Lower leg skin (tissue), 4 donors: Measurements from ENCODE around the gene WWOX. TPM values are rescaled to one million over a fixed set of nuclear protein-coding genes. Genes with fewer than 3 reads are reported as not detected.

ENCODE experiments used
- DNase-seq, 2 donors: peaks; one replicate each; pipeline ENCODE4 v3.0.0-alpha.2; 2019; ENCODE audit warnings: low spot score in 2 of 2
- H3K4me3 ChIP-seq: fragments of 200-600 bp; sonication (generic); 2 replicates; pipeline ENCODE4 v1.5.1; 2017; ENCODE audit warnings: mild to moderate bottlenecking, low read depth; ENCODE audit not compliant: poor library complexity, severe bottlenecking
- POLR2A ChIP-seq, 2 donors: fragments of 450-650 bp; IDR thresholded peaks; one replicate each; pipeline ENCODE4 v1.6.1; 2016 to 2017; ENCODE audit warnings: antibody characterized with exemption in 2 of 2, mild to moderate bottlenecking in 1 of 2, moderate library complexity in 1 of 2
- WGBS, 2 donors: methylation state at CpG; one replicate each; pipeline ENCODE4 v1.1.5; 2018; 5-methylcytosine and 5-hydroxymethylcytosine counted together
- intact Hi-C: fragments of 100-400 bp; cut with DNase I; formaldehyde crosslinking; loops from one replicate; pipeline ENCODE4 v1.15.0; 2023; ENCODE audit warnings: low total_unique reads
- total RNA-seq, 4 donors: library from RNA; depleted of rRNA; stranded (reverse); fragments of >200 nt; gene quantifications; one replicate each; pipeline ENCODE4 v1.1.0, GENCODE V29; 2016
- TF ChIP-seq, protein P1 (sequence below), 3 donors: fragments of 450-650 bp; IDR thresholded peaks; one replicate each; pipeline ENCODE4 v1.5.1; 2016; ENCODE audit warnings: antibody characterized with exemption in 3 of 3, mild to moderate bottlenecking in 3 of 3, moderate library complexity in 2 of 3

The WWOX gene
- total RNA-seq, 4 donors from 2014 or later = 21.0 to 82.7 (median 36.1) TPM

DNA sequence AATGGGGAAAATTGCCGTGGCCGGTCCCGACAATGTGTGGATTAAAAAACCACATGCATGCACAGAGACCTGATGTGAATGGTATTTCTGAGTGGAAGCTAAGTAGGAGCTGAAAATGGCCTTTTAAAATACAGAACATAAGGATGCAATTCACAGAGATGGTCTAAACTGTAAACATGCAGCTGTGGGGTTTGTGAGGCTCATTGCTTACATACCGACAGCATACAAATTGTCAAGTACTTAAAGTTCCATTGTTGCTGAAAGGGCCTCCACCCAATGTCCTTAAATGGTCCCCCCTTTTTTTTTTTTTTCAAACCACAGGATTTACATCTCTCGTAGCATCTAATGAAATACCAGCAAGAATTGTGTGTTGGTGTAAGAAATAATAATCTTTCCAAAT is 977.9 kb downstream of the WWOX start:
- no peak overlapping the region for H3K4me3 ChIP-seq
- no peak for TF ChIP-seq POLR2A (IDR thresholded peaks at IDR 0.05)
- TF ChIP-seq, protein P1, sequence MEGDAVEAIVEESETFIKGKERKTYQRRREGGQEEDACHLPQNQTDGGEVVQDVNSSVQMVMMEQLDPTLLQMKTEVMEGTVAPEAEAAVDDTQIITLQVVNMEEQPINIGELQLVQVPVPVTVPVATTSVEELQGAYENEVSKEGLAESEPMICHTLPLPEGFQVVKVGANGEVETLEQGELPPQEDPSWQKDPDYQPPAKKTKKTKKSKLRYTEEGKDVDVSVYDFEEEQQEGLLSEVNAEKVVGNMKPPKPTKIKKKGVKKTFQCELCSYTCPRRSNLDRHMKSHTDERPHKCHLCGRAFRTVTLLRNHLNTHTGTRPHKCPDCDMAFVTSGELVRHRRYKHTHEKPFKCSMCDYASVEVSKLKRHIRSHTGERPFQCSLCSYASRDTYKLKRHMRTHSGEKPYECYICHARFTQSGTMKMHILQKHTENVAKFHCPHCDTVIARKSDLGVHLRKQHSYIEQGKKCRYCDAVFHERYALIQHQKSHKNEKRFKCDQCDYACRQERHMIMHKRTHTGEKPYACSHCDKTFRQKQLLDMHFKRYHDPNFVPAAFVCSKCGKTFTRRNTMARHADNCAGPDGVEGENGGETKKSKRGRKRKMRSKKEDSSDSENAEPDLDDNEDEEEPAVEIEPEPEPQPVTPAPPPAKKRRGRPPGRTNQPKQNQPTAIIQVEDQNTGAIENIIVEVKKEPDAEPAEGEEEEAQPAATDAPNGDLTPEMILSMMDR (IDR thresholded peaks at IDR 0.05) = no peak
- intact Hi-C loops = no loop called here
- 90 to 95% methylated on average over 5 of the region's 5 CpGs for WGBS, 2 donors
- no peak for DNase-seq

DNA sequence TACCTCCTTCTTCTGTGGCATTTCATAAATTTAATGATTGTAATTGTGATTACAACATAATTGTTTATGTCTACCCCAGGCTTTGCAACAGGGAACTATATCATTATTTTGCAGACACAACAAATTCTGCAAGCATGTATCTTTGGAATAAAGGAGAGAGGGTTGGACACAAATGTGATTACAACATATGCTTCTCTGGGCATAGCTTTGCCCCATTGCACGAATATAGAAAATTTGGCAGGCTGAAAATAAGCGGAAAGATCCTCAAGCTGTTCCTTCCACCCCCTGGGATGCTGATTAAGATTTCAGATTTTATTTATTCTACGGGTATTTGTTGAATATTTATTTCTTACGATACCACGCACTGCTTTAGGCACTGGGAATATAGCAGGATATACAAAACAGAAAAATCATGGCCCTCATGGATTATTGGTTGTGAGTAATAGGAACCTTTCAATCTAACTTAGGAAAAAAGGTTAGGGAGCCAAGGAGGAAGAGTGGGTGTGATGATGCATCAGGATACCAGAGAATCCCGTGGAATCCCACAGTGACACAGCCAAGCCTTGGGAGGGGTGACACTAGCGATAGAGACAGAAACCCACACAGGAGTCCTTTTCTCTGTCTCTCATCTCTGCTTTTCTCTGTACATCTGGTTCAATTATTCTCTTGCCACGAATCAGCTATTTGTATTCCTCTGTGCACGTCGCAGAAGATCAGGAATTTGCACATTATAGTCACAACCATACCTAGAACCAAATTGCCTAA is 980.4 kb downstream of the WWOX start:
- TF ChIP-seq, protein P1 (IDR thresholded peaks at IDR 0.05) = no peak
- TF ChIP-seq POLR2A (IDR thresholded peaks at IDR 0.05) = no peak
- no peak for DNase-seq
- no peak overlapping the region for H3K4me3 ChIP-seq
- intact Hi-C loops = no loop called here
- WGBS, 2 donors = 78 to 82% methylated on average over 10 of the region's 10 CpGs

DNA sequence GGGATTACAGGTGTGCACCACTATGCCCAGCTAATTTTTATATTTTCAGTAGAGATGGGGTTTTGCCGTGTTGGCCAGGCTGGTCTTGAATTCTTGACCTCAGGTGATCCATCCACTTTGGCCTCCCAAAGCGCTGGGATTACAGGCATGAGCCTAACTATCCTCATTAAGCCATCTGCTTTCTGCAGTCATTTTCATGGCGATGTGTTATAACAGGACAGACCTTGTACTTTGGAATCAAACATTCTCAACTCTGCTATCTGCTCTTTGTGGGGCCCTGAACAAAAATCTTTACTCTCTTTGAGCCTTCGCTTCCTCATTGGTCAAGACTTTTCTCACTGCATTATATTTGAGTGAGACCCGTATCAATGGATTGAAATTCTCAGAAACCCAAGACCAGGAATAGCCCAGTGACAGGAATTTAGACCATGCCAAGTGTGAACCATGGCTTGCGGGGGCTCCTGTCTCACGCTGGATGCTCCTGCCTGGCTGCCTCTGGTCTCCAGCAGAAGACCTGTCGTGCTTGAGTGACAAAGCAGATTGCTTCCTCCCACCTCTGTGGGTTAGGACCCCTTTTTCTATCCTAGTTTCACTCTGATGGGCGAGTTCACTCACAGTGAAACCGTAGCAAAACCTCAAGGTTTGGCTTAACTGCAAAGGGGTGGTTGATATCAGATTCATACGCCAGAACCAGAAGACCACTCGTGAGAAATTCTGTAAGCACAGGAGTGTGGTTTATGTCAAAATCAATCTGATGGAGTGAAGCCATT is 982.0 kb downstream of the WWOX start:
- intact Hi-C loops = no loop called here

DNA sequence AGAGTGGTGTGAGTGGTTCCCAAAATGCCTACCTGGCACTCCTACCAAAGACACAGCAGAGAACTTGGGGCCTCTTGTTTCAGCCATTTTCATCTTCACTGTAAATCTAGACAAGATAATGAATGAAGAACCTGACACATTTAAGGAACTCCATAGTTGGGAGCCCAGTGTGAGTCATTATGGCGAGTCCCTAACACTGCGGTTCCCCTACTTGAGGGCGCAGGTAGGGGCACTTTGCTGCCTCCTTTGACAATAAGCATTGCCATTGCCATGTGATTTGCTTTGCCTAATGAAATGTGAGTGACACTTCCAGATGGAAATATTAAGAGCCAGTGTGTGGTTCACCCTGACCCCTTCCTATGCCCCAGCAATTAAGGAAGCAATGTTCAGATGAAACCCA is 983.5 kb downstream of the WWOX start:
- no peak for TF ChIP-seq POLR2A (IDR thresholded peaks at IDR 0.05)
- TF ChIP-seq, protein P1 (IDR thresholded peaks at IDR 0.05) = no peak
- intact Hi-C loops = no loop called here
- no peak overlapping the region for H3K4me3 ChIP-seq
- DNase-seq = no peak
- WGBS, 2 donors = 90 to 91% methylated on average over 3 of the region's 3 CpGs

More for the DNA sequence above, 982.0 kb downstream of the WWOX start:
- no peak overlapping the region for H3K4me3 ChIP-seq
- DNase-seq = no peak
- 94 to 95% methylated on average over 12 of the region's 12 CpGs for WGBS, 2 donors
- TF ChIP-seq POLR2A (IDR thresholded peaks at IDR 0.05) = no peak
- TF ChIP-seq, protein P1 (IDR thresholded peaks at IDR 0.05) = no peak

DNA sequence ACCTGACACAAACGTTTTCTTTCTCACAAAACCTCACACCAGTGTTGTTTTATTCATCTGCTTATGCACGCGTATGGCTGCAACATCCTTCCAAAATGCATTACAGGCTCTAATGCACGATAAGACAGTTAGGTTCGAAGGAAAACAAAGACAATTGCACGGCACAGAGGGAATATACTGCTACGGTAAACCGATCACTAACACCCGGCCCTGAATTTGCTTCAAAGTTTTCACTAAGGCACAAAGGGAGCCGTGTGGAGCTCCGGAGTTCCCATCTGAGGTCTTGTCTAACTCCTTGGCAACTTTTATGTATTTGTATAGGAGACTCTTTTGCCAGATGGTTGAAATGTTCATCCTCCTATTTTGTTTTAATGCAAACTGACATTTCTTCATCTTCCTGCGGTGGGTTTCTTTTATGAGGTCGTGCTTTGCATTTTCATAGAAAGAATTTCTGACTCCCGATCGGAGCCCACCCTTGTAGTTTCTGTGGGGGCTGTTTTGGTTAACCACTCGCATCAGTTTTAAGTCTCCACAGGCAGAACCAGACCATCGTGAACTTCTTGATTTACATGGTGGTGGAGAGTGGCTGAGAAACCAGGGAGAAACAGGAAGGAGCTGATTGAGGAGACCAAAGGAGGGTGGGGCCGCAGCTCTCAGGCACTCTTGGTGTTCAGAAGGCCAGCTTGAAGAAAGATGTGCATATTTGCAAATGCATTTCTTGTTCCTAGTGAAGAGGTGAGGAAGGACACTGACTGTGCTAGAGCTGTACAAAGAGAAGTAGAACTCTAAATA is 984.2 kb downstream of the WWOX start:
- no peak for DNase-seq
- no peak for TF ChIP-seq POLR2A (IDR thresholded peaks at IDR 0.05)
- TF ChIP-seq, protein P1 (IDR thresholded peaks at IDR 0.05) = no peak
- WGBS, 2 donors = 87 to 90% methylated on average over 18 of the region's 18 CpGs
- intact Hi-C loops = no loop called here
- no peak overlapping the region for H3K4me3 ChIP-seq
